SKM-1 treated with dmso at 0.1 percent for 144 hours (cell line): ENCODE results near the gene RAD18.

Experiments used
- DNase-seq: peaks from one replicate; lab custom pipeline; 2025; ENCODE audit not compliant: unreplicated experiment; lab: John Stamatoyannopoulos, UW

The RAD18 gene

DNA sequence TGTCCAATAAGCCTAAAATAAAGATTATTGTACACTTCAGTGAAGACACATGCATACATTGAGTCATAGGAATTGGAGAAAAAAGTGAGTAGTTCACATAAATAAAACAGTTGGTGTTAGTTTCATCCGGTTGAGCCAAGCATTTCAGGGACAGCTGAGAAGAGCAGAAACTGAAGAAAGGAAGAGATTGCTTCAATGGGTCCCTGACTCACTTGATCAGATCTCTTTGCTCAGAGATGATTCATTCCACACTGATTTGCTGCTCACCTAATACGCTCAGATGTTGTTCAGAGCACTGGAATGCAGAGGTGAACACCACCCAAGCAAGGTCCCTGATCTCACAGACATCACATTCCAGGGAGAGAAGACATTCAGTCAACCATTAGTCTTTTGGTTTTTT is 93.7 kb downstream of the RAD18 start:
- no peak for DNase-seq

- DNase-seq: no peak
These were observed 94.3 kb downstream of the RAD18 start for GRCh38 chr3:8868996-8869395.

DNA sequence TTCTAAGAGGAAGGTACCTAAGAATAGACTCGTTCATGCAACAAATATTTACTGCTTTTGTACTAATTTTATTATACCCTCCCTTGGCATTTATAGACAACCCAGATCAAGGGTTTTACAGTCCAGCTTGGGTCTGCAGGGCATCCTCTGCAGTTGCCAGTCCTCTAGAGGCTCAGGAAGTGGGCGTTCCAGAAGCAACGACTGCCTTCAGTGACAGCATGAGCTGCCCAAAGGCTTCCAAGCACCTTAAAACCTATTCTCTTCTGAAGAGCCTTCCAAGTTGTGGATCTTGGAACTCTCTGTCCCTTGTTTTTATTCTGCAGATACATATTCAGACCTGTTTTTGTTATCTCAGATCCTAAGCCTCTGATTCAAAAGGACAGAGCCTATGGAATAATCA is 95.6 kb downstream of the RAD18 start:
- DNase-seq: no peak

DNA sequence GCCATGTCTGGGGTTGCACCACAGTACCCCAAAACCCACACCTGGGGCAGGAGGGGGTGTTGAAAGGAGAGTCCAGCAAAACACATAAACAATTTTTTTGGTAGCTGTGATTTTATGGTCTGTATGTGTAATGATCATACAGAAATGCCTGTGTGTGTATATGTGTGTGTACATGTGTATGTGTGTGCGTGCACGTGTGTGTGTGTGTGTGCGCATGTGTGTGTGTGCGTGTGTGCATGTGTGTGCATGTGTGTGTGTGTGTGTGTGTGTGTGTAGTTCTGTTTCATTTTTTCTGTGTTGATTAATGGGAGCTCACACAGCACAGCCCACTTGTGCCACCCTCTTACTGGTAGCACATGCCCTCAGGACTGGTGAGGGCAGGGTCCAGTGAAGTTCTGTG is 97.6 kb downstream of the RAD18 start:
- no peak for DNase-seq

GRCh38 chr3:8864402-8865350 is 98.6 kb downstream of the RAD18 start:
- DNase-seq: peak; percentile 44

DNA sequence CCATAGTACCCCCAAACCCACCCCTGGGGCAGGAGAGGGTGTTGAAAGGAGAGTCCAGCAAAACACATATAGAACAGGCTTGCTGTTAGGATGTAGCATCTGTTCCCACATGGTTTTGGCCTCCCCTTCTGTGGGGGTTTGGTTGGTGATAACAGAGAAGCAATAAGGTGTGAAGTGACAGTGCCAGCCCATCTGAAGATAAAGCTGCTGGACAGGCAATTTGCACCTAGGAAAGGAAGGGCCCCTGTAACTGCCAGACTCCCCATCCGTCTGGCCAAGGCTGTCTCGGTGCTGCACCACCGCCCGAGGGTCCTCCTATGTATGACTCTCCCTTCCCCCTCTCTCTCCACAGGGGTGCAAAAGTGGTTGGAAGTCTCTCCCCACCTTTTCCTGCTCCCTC is 99.4 kb downstream of the RAD18 start:
- DNase-seq: no peak

DNA sequence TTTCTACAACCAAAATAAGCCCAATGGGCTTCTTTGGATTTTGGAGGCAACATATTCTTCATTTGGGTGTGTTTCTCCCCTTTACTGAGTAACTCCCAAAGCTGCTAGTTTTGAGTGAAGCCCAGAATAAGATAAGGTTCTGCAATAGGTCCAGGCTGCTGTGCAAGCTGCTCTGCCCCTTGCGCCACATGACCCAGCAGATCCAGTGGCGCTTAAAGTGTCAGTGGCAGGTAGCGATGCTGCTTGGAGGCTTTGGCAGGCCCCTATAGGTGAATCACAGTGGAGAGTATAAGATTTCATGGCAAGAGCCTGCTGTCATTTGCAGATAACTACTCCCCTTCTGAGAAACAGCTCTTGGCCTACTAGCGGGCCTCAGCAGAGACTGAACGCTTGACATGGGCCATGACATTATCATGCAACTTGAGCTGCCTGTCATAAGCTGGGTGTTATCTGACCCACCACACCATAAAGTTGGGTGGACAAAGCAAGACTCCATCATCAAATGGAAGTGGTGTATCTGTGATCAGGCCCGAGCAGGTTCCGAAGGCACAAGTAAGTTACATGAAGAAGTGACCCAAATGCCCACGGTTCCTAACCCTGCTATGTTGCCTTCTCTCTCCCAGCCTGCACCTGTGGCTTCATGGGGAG is 105.4 kb downstream of the RAD18 start:
- DNase-seq: no peak

GRCh38 chr3:8856721-8857120 is 106.6 kb downstream of the RAD18 start:
- DNase-seq: no peak

DNA sequence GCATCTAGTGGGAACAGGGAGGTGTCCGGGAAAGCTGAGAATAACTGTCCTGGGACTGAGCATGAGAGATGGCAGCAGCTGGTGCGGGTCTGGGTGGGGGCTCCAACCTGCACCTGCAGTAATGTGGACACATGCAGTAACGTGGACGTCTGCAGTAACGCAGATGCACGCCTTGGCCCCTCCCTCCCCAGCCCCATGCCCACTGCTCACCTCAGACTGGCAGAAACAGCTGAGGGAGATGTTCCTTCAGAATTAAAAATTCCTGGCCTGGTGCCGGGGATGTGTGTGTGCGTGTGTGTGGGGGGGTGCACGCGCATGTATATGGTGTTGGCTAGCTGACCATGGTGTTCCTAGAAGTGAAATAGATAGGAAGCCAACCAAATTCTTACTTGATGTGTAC is 107.2 kb downstream of the RAD18 start:
- DNase-seq: no peak

DNA sequence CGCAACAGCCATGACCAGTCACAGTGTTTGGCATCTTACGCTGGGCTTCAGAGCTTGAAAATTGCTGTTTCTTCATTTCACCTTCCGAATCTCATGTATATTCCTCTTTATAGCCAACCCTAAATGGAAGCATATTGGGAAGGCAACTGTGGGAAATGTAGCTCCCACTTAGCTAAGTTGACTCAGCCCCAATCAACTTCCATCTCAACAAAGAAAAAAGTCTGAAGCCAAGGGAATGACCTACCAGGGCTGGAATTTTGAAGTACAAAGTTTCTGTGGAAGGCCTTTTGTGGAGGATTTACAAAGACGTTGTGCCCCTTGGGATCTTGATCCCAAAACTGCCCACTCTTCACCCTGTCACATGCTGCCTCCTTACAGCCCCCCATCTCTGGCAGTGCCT is 108.6 kb downstream of the RAD18 start:
- DNase-seq: no peak

DNA sequence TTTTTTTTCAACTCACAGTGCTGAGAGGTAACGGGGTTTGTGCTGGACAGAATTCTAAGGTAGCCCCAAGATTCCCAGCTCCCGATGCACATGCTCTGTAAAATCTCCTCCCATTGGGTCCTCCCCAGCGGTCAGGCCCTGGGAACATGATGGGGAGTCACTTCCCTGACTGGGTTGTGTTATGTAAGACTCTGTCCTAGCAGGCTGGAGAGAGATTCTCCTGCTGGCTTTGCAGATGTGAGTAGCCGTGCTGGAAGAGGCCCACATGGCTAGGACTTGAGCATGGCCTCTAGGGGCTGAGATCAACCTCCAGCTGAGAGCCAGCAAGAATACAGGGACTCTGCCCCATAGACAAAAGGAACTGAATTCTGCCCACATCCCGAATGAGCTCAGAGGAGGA is 110.2 kb downstream of the RAD18 start:
- no peak for DNase-seq

DNA sequence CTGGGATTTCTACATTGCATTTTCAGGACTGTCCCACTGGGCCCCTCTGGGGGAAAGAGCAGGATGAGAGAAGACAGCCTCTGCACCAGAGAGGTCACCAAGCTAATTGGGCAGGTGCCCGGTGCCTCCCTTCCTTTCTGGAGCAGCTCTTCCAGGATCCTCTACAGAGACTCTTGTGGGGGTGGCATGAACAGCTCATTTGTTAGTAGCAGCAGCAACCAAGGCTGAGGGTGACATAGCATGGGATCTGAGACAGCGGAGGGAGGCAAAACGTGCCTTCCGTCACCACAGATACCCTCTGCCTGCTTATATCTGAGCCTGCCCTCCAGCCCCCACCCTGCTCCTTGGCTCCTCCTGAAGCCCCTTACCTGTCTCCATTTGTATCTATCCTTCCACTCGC is 110.8 kb downstream of the RAD18 start:
- DNase-seq: no peak

DNA sequence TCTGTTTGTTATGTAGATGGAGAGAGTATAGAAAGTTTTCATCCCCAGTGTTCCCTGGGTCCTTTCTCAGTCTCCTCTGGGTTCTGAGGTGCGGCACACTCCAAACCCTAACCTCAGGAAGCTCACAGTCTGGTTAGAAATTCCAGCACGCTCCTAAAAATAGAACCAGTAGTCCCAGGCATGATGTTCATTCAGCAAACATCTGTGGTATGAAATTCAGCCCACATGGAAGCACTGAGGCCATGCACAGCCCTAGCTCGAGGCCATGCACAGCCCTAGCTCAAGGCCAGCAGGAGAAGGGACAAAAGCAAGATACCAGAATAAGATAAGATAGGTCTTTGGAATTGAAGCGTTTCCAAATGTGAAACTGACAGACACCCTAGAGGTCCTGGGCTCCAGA is 111.6 kb downstream of the RAD18 start:
- no peak for DNase-seq

GRCh38 chr3:8848696-8849131 is 114.6 kb downstream of the RAD18 start:
- DNase-seq: no peak

DNA sequence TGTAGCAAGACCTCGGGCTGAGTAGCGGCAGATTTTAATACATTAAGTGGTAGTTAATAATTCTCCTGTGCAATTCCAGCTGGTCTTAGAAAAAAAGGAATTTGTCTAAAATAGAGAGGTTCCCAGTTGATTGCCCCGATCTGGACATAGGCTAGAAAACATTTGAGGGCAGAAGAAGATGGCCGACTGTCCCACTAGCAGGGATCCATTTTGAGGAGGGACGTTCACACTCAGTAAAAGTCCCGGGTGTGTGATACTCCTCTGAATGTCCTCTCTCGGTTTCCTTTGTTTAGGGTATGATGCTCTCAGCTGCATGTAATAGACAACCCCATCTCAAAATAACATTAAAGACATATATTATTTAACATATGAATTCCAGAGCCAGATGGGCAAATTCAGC is 116.0 kb downstream of the RAD18 start:
- no peak for DNase-seq

GRCh38 chr3:8846176-8846575 is 117.1 kb downstream of the RAD18 start:
- no peak for DNase-seq

- DNase-seq: no peak
These were observed 117.6 kb downstream of the RAD18 start for GRCh38 chr3:8845641-8846040.

- no peak for DNase-seq
These were observed 119.9 kb downstream of the RAD18 start for GRCh38 chr3:8843347-8843746.

GRCh38 chr3:8842293-8842692 is 121.0 kb downstream of the RAD18 start:
- no peak for DNase-seq

- no peak for DNase-seq
These were observed 121.8 kb downstream of the RAD18 start for GRCh38 chr3:8841472-8841871.

GRCh38 chr3:8840556-8840955 is 122.7 kb downstream of the RAD18 start:
- no peak for DNase-seq

GRCh38 chr3:8839607-8840325 is 123.5 kb downstream of the RAD18 start:
- no peak for DNase-seq
